ENCODE data around the gene SLC22A1. TPM values are rescaled to one million over a fixed set of nuclear protein-coding genes. Genes with fewer than 3 reads are reported as not detected.

SLC22A1 gene
- total and polyA plus RNA-seq, 2 donors (not counting 3 experiments of a cell fraction or from before 2014, with no cell fraction given), result 0.04 TPM; not detected in 1

DNA sequence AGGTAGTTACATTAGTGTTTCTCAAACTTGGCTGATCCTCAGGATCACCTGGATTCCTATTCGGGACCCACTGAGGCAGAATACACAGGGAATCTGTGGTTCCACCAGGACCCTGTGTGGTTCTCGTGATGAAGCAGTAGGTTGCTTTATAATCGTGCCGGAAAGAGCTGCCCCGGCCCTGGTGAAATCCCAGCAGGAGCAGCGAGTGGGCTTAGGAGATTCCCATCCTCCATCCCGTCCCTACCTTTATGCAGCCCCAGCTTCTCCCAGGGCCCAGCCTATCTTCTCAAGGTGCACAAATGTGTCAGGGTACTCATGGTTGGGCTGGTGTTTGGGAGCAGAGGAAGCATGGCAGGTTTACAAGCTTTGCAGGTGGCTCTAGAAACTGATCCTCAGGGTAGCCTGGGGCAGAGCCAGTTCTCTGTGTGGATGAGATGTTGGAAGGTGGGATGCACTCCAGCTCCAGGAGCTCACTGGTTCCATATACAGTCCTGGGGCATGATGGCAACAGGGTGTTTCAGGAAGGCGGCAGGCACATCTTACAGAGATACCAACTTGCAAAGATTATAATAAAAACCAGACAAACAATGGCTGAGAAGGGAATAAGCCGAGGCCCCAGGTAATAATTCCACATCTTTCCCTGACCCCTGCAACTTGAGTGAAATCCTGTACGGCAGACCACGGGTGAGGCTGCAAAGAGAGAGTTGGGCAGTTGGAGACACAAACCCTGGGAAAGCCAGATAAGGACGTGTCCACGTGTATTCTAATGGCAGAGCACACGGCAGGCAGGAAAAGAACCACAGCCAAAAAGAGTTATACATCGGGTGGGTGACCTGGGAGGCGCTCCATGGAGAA is 5.9 kb downstream of the SLC22A1 start:
- ChIA-PET POLR2A (no interaction called here), CTCF (no interaction called here)
- H3K9ac ChIP-seq (replicated peaks; ENCODE audit: extremely low read depth, insufficient read depth, low read length), result no peak overlapping the region
- H2AFZ ChIP-seq (ENCODE audit: low read depth, low read length), result no peak overlapping the region
- no TSS peak for BruUV-seq (replicated peaks)
- no peaks in the 10 kb centered on the region for H3K79me2 ChIP-seq (ENCODE audit: control insufficient read depth, insufficient read depth, low read length)
- H4K20me1 ChIP-seq (replicated peaks; ENCODE audit: control insufficient read depth, extremely low read depth, insufficient read depth, low read length), result no peaks in the 10 kb centered on the region
- H3K27me3 ChIP-seq (ENCODE audit: control insufficient read depth in 2 of 2, insufficient read depth in 2 of 2, low read length in 2 of 2), result no peaks in the 10 kb centered on the region
- no peak overlapping the region for H3K4me3 ChIP-seq (replicated peaks in 1 of 3; ENCODE audit: insufficient read depth in 1 of 3, low read depth in 1 of 3, low read length in 3 of 3)
- intact Hi-C loops (cut with micrococcal nuclease), result no loop called here
- no peak for DNase-seq (ENCODE audit: low read depth, low spot score)
- H3K27ac ChIP-seq (ENCODE audit: insufficient read depth, low read depth, low read length), result no peak overlapping the region
- no peak overlapping the region for H3K4me2 ChIP-seq (ENCODE audit: insufficient read depth, low read length)
- H3K36me3 ChIP-seq (ENCODE audit: control insufficient read depth in 2 of 2, extremely low read depth in 1 of 2, insufficient read depth in 2 of 2, low read length in 2 of 2), result no peaks in the 10 kb centered on the region
- H3K9me1 ChIP-seq (replicated peaks; ENCODE audit: control insufficient read depth, extremely low read depth, insufficient read depth, low read length), result no peaks in the 10 kb centered on the region
- FAIRE-seq, result no peak
- TF ChIP-seq, protein P1, sequence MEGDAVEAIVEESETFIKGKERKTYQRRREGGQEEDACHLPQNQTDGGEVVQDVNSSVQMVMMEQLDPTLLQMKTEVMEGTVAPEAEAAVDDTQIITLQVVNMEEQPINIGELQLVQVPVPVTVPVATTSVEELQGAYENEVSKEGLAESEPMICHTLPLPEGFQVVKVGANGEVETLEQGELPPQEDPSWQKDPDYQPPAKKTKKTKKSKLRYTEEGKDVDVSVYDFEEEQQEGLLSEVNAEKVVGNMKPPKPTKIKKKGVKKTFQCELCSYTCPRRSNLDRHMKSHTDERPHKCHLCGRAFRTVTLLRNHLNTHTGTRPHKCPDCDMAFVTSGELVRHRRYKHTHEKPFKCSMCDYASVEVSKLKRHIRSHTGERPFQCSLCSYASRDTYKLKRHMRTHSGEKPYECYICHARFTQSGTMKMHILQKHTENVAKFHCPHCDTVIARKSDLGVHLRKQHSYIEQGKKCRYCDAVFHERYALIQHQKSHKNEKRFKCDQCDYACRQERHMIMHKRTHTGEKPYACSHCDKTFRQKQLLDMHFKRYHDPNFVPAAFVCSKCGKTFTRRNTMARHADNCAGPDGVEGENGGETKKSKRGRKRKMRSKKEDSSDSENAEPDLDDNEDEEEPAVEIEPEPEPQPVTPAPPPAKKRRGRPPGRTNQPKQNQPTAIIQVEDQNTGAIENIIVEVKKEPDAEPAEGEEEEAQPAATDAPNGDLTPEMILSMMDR (IDR thresholded peaks at IDR 0.05; ENCODE audit: extremely low read depth in 1 of 2, insufficient read depth in 1 of 2, low read depth in 1 of 2, low read length in 2 of 2), result no peak
- no peak for TF ChIP-seq GATA2 (IDR thresholded peaks at IDR 0.05; ENCODE audit: insufficient read depth, insufficient read length, low read depth, low read length)
- no peak for TF ChIP-seq EZH2 (IDR thresholded peaks at IDR 0.05; ENCODE audit: borderline replicate concordance, low read depth, low read length, severe bottlenecking)
- H3K9me3 ChIP-seq (replicated peaks; ENCODE audit: control insufficient read depth, insufficient read depth, low read length), result no peaks in the 10 kb centered on the region
- dilution Hi-C loops (cut with MboI; ENCODE audit: extremely low pct_ligation_motif_present, low sequenced_read_pairs), result no loop called here
- no peaks in the 10 kb centered on the region for H3K4me1 ChIP-seq (ENCODE audit: control insufficient read depth, extremely low read depth, insufficient read depth, low read length)

DNA sequence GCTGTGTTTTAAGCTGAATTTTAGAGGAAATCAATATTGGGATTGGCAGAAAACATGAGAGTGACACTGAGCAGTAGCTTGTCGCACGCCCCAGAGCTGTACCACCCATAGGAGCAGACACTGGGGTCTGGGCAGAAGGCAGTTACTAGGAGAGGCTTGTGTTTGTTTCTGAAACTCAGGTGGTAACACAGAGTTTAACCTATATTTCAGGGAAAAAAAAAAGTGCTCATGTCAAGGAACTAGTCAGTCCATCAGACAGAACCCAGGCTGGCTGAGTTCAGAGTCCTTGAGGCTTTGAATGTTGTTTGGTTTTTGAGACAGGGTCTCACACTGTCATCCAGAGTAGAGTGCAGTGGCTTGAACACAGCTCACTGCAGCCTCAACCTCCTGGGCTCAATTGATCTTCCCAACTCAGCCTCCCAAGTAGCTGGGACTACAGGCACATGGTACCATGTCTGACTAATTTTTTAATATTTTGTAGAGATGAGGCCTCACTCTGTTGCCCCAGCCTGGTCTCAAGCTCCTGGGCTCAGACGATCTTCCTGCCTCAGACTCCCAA is 6.6 kb downstream of the SLC22A1 start:
- DNase-seq (ENCODE audit: low read depth, low spot score), result no peak
- intact Hi-C loops (cut with micrococcal nuclease), result no loop called here
- Histone ChIP-seq H4K20me1 (replicated peaks; ENCODE audit: control insufficient read depth, extremely low read depth, insufficient read depth, low read length) (no peaks in the 10 kb centered on the region), H3K27ac (ENCODE audit: insufficient read depth, low read depth, low read length) (no peak overlapping the region), H3K9me3 (replicated peaks; ENCODE audit: control insufficient read depth, insufficient read depth, low read length) (no peaks in the 10 kb centered on the region), H3K9me1 (replicated peaks; ENCODE audit: control insufficient read depth, extremely low read depth, insufficient read depth, low read length) (no peaks in the 10 kb centered on the region), H2AFZ (ENCODE audit: low read depth, low read length) (no peak overlapping the region), H3K4me1 (ENCODE audit: control insufficient read depth, extremely low read depth, insufficient read depth, low read length) (no peaks in the 10 kb centered on the region), H3K79me2 (ENCODE audit: control insufficient read depth, insufficient read depth, low read length) (no peaks in the 10 kb centered on the region), H3K9ac (replicated peaks; ENCODE audit: extremely low read depth, insufficient read depth, low read length) (no peak overlapping the region), H3K36me3 (ENCODE audit: control insufficient read depth in 2 of 2, extremely low read depth in 1 of 2, insufficient read depth in 2 of 2, low read length in 2 of 2) (no peaks in the 10 kb centered on the region), H3K4me3 (replicated peaks in 1 of 3; ENCODE audit: insufficient read depth in 1 of 3, low read depth in 1 of 3, low read length in 3 of 3) (no peak overlapping the region), H3K4me2 (ENCODE audit: insufficient read depth, low read length) (no peak overlapping the region), H3K27me3 (ENCODE audit: control insufficient read depth in 2 of 2, insufficient read depth in 2 of 2, low read length in 2 of 2) (no peaks in the 10 kb centered on the region)
- TF ChIP-seq FOS (IDR thresholded peaks at IDR 0.05; ENCODE audit: borderline replicate concordance, insufficient read depth, low read length), result no peak
- TF ChIP-seq POLR2AphosphoS5 (IDR thresholded peaks at IDR 0.05; ENCODE audit: insufficient read depth, low read depth, low read length), result no peak
- no peak for TF ChIP-seq MYC (IDR thresholded peaks at IDR 0.05; ENCODE audit: low read depth, low read length)
- no peak for TF ChIP-seq POLR2A (IDR thresholded peaks at IDR 0.05; ENCODE audit: low read depth, low read length)
- no peak for TF ChIP-seq GATA2 (IDR thresholded peaks at IDR 0.05; ENCODE audit: insufficient read depth, insufficient read length, low read depth, low read length)
- TF ChIP-seq, protein P2, sequence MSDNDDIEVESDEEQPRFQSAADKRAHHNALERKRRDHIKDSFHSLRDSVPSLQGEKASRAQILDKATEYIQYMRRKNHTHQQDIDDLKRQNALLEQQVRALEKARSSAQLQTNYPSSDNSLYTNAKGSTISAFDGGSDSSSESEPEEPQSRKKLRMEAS (IDR thresholded peaks at IDR 0.05; ENCODE audit: insufficient read depth, insufficient read length), result no peak
- TF ChIP-seq EZH2 (IDR thresholded peaks at IDR 0.05; ENCODE audit: borderline replicate concordance, low read depth, low read length, severe bottlenecking), result no peak
- TF ChIP-seq, protein P1 (IDR thresholded peaks at IDR 0.05; ENCODE audit: extremely low read depth in 1 of 2, insufficient read depth in 1 of 2, low read depth in 1 of 2, low read length in 2 of 2), result no peak
- TF ChIP-seq JUN (IDR thresholded peaks at IDR 0.05; ENCODE audit: borderline replicate concordance, insufficient read depth, insufficient read length, low read depth), result no peak
- ChIA-PET CTCF (no interaction called here), POLR2A (no interaction called here)
- FAIRE-seq, result no peak
- BruUV-seq (replicated peaks), result no TSS peak
- dilution Hi-C loops (cut with MboI; ENCODE audit: extremely low pct_ligation_motif_present, low sequenced_read_pairs), result no loop called here

Measured in endothelial cell of umbilical vein (primary cell).